Natural killer cell (primary cell): ENCODE results near the gene PLCB1. TPM values are rescaled to one million over a fixed set of nuclear protein-coding genes. Genes with fewer than 3 reads are reported as not detected.

ENCODE experiments used
- ATAC-seq, 3 donors: fragments of 150-1000 bp in 2 of 3; fragments of 200-7000 bp in 1 of 3; cut with Tn5 transposase; 1 replicate in 1 of 3; 2 replicates in 2 of 3; pipeline ENCODE4 v1.10.0; 2021; ENCODE audit warnings: mild to moderate bottlenecking in 2 of 3, moderate library complexity in 2 of 3
- DNase-seq, 2 donors: peaks; one replicate each; pipeline versions ENCODE4 v3.0.0 to v3.0.0-alpha.2; 2013 to 2021; ENCODE audit warnings: mixed read lengths in 1 of 2
- H3K27ac ChIP-seq: one replicate; pipeline ENCODE4 v1.5.1; 2013; ENCODE audit warnings: mild to moderate bottlenecking, low read length
- H3K27me3 ChIP-seq: one replicate; pipeline ENCODE4 v1.6.1; 2013; ENCODE audit warnings: low read length; ENCODE audit not compliant: control insufficient read depth, insufficient read depth
- H3K36me3 ChIP-seq: one replicate; pipeline ENCODE4 v1.6.1; 2013; ENCODE audit warnings: low read length; ENCODE audit not compliant: control insufficient read depth, insufficient read depth
- H3K4me1 ChIP-seq: one replicate; pipeline ENCODE4 v1.6.1; 2013; ENCODE audit warnings: low read length; ENCODE audit not compliant: control insufficient read depth, insufficient read depth
- H3K4me3 ChIP-seq: one replicate; pipeline ENCODE4 v1.5.1; 2013; ENCODE audit warnings: low read length
- H3K9me3 ChIP-seq: one replicate; pipeline ENCODE4 v1.6.1; 2013; ENCODE audit warnings: low read length; ENCODE audit not compliant: control insufficient read depth, insufficient read depth
- H3K27ac Mint-ChIP-seq, 2 donors: one replicate each; pipeline ENCODE4 v1.8.0; 2022; ENCODE audit warnings: mild to moderate bottlenecking in 2 of 2, mixed read lengths in 2 of 2, moderate library complexity in 1 of 2
- H3K27me3 Mint-ChIP-seq, 2 donors: one replicate each; pipeline ENCODE4 v1.8.0; 2022; ENCODE audit warnings: low read depth in 2 of 2, mixed read lengths in 2 of 2
- H3K36me3 Mint-ChIP-seq: one replicate; pipeline ENCODE4 v1.8.0; 2022; ENCODE audit warnings: mixed read lengths
- H3K4me1 Mint-ChIP-seq, 2 donors: one replicate each; pipeline ENCODE4 v1.8.0; 2022; ENCODE audit warnings: mixed read lengths in 2 of 2
- H3K4me3 Mint-ChIP-seq: one replicate; pipeline ENCODE4 v1.8.0; 2022; ENCODE audit warnings: mild to moderate bottlenecking, moderate library complexity, mixed read lengths
- H3K9me3 Mint-ChIP-seq, 2 donors: one replicate each; pipeline ENCODE4 v1.8.0; 2022; ENCODE audit warnings: mixed read lengths in 2 of 2
- CTCF ChIP-seq: fragments of 200-600 bp; IDR thresholded peaks from one replicate; pipeline ENCODE4 v1.8.0; 2022; ENCODE audit warnings: antibody characterized with exemption
- whole genome bisulfite sequencing: methylation state at CpG from one replicate; pipeline ENCODE4 v1.1.7; 2013; ENCODE audit warnings: missing lambda C conversion rate; ENCODE audit not compliant: insufficient coverage; 5-methylcytosine and 5-hydroxymethylcytosine counted together
- intact Hi-C: fragments of 100-400 bp; cut with micrococcal nuclease; formaldehyde crosslinking; loops from one replicate; pipeline ENCODE4 v1.14.2; 2022
- total RNA-seq, 4 donors: library from RNA; stranded (reverse); fragments of 120-200 nt in 1 of 4; gene quantifications; one replicate each; pipeline versions ENCODE4 v1.2.3 to v1.2.4, GENCODE V29; 2013 to 2022

Gene PLCB1
- total RNA-seq, 3 donors from 2014 or later (not counting 1 experiment from before 2014, with no cell fraction given): 48.7 to 66.2 (median 57.7) TPM

- WGBS: no CpG with 5 or more reads among the region's 3 CpGs
- no peak for DNase-seq
- no peak overlapping the region for H3K4me3 Mint-ChIP-seq
- Histone ChIP-seq H3K9me3 (no peaks in the 10 kb centered on the region), H3K27ac (no peak overlapping the region), H3K27me3 (no peaks in the 10 kb centered on the region), H3K36me3 (no peaks in the 10 kb centered on the region), H3K4me1 (no peaks in the 10 kb centered on the region), H3K4me3 (no peak overlapping the region)
- no peaks in the 10 kb centered on the region for H3K27me3 Mint-ChIP-seq
- no peaks in the 10 kb centered on the region for H3K36me3 Mint-ChIP-seq
- no peak overlapping the region for H3K27ac Mint-ChIP-seq
- H3K4me1 Mint-ChIP-seq: peaks cover 12 to 25% of the 10 kb centered on the region in 2 donors
- H3K9me3 Mint-ChIP-seq: no peaks in the 10 kb centered on the region
- ATAC-seq: no peak
- intact Hi-C loops: no loop called here
- TF ChIP-seq CTCF: no peak
Measured at GRCh38 chr20:8581446-8582183, 449.5 kb downstream of the PLCB1 start.

- peak overlapping the region in 1 of 2 donors; percentile 19 for H3K27ac Mint-ChIP-seq
- no peaks in the 10 kb centered on the region for H3K36me3 ChIP-seq
- no peaks in the 10 kb centered on the region for H3K9me3 ChIP-seq
- no peak overlapping the region for H3K27ac ChIP-seq
- H3K36me3 Mint-ChIP-seq: no peaks in the 10 kb centered on the region
- H3K4me1 ChIP-seq: no peaks in the 10 kb centered on the region
- H3K27me3 ChIP-seq: no peaks in the 10 kb centered on the region
- intact Hi-C loops: no loop called here
- no CpG with 5 or more reads among the region's 1 CpG for WGBS
- peaks cover 22 to 31% of the 10 kb centered on the region in 2 donors for H3K4me1 Mint-ChIP-seq
- H3K4me3 Mint-ChIP-seq: no peak overlapping the region
- H3K27me3 Mint-ChIP-seq: no peaks in the 10 kb centered on the region
- no peaks in the 10 kb centered on the region for H3K9me3 Mint-ChIP-seq
- ATAC-seq (no peak), DNase-seq (no peak)
- H3K4me3 ChIP-seq: no peak overlapping the region
- TF ChIP-seq CTCF: no peak
Measured at GRCh38 chr20:8583012-8583565, 451.0 kb downstream of the PLCB1 start.

- Histone ChIP-seq H3K36me3 (no peaks in the 10 kb centered on the region), H3K27ac (no peak overlapping the region), H3K9me3 (no peaks in the 10 kb centered on the region), H3K27me3 (no peaks in the 10 kb centered on the region), H3K4me3 (no peak overlapping the region), H3K4me1 (no peaks in the 10 kb centered on the region)
- H3K27me3 Mint-ChIP-seq: no peaks in the 10 kb centered on the region
- intact Hi-C loops: no loop called here
- 91% methylated on average over 7 of the region's 7 CpGs for WGBS
- no peaks in the 10 kb centered on the region for H3K36me3 Mint-ChIP-seq
- no peak overlapping the region for H3K4me3 Mint-ChIP-seq
- no peak for DNase-seq
- ATAC-seq: no peak
- TF ChIP-seq CTCF: no peak
- peaks cover 27 to 37% of the 10 kb centered on the region in 2 donors for H3K4me1 Mint-ChIP-seq
- H3K9me3 Mint-ChIP-seq: no peaks in the 10 kb centered on the region
- H3K27ac Mint-ChIP-seq: no peak overlapping the region
Measured at GRCh38 chr20:8583566-8584043, 451.5 kb downstream of the PLCB1 start.
